Measurements from ENCODE around the gene EMC9.

EMC9 gene

GRCh38 chr14:24119691-24120090, 21.7 kb downstream of the EMC9 start:
- Histone ChIP-seq H3K36me3 (ENCODE audit: insufficient read depth) (no peaks in the 10 kb centered on the region), H2AFZ (ENCODE audit: low read depth) (no peak overlapping the region), H3K27ac (no peak overlapping the region), H4K20me1 (ENCODE audit: insufficient read depth) (no peaks in the 10 kb centered on the region), H3K4me1 (ENCODE audit: low read depth, poor library complexity, severe bottlenecking) (peaks cover 7% of the 10 kb centered on the region), H3K79me2 (ENCODE audit: insufficient read depth, low read depth) (no peaks in the 10 kb centered on the region), H3K9ac (no peak overlapping the region), H3K4me2 (no peak overlapping the region), H3K27me3 (ENCODE audit: insufficient read depth, low read depth) (no peaks in the 10 kb centered on the region), H3K4me3 (IDR thresholded peaks at IDR 0.05; ENCODE audit: insufficient read depth, low read depth, low read length) (no peak overlapping the region)
- TF ChIP-seq CTCF (conservative IDR thresholded peaks at IDR 0.05; ENCODE audit: low read depth, low read length), result no peak

GRCh38 chr14:24117179-24117578, 24.2 kb downstream of the EMC9 start:
- H4K20me1 ChIP-seq (ENCODE audit: insufficient read depth), result no peaks in the 10 kb centered on the region
- H3K79me2 ChIP-seq (ENCODE audit: insufficient read depth, low read depth), result no peaks in the 10 kb centered on the region
- TF ChIP-seq CTCF (conservative IDR thresholded peaks at IDR 0.05; ENCODE audit: low read depth, low read length), result no peak
- no peaks in the 10 kb centered on the region for H3K27me3 ChIP-seq (ENCODE audit: insufficient read depth, low read depth)
- H3K36me3 ChIP-seq (ENCODE audit: insufficient read depth), result no peaks in the 10 kb centered on the region
- no peak overlapping the region for H2AFZ ChIP-seq (ENCODE audit: low read depth)
- H3K27ac ChIP-seq, result no peak overlapping the region
- H3K9ac ChIP-seq, result no peak overlapping the region
- no peak overlapping the region for H3K4me2 ChIP-seq
- peaks cover 7% of the 10 kb centered on the region for H3K4me1 ChIP-seq (ENCODE audit: low read depth, poor library complexity, severe bottlenecking)
- H3K4me3 ChIP-seq (IDR thresholded peaks at IDR 0.05; ENCODE audit: insufficient read depth, low read depth, low read length), result no peak overlapping the region

- H3K27ac ChIP-seq, result no peak overlapping the region
- no peaks in the 10 kb centered on the region for H3K36me3 ChIP-seq (ENCODE audit: insufficient read depth)
- no peaks in the 10 kb centered on the region for H4K20me1 ChIP-seq (ENCODE audit: insufficient read depth)
- peaks cover 7% of the 10 kb centered on the region for H3K4me1 ChIP-seq (ENCODE audit: low read depth, poor library complexity, severe bottlenecking)
- no peaks in the 10 kb centered on the region for H3K79me2 ChIP-seq (ENCODE audit: insufficient read depth, low read depth)
- H3K9ac ChIP-seq, result no peak overlapping the region
- no peak overlapping the region for H2AFZ ChIP-seq (ENCODE audit: low read depth)
- H3K4me3 ChIP-seq (IDR thresholded peaks at IDR 0.05; ENCODE audit: insufficient read depth, low read depth, low read length), result no peak overlapping the region
- H3K27me3 ChIP-seq (ENCODE audit: insufficient read depth, low read depth), result no peaks in the 10 kb centered on the region
- TF ChIP-seq CTCF (conservative IDR thresholded peaks at IDR 0.05; ENCODE audit: low read depth, low read length), result no peak
- peak overlapping the region; percentile 78 for H3K4me2 ChIP-seq
Measured at GRCh38 chr14:24116128-24116814, 25.1 kb downstream of the EMC9 start.

- peak overlapping the region; percentile 78 for H3K4me2 ChIP-seq
- no peak overlapping the region for H3K4me3 ChIP-seq (IDR thresholded peaks at IDR 0.05; ENCODE audit: insufficient read depth, low read depth, low read length)
- peaks cover 13% of the 10 kb centered on the region for H3K4me1 ChIP-seq (ENCODE audit: low read depth, poor library complexity, severe bottlenecking)
- H3K36me3 ChIP-seq (ENCODE audit: insufficient read depth), result no peaks in the 10 kb centered on the region
- no peaks in the 10 kb centered on the region for H3K27me3 ChIP-seq (ENCODE audit: insufficient read depth, low read depth)
- peak overlapping the region; percentile 91; the same call in 1 of the 2 replicates for H3K27ac ChIP-seq
- peak overlapping the region; percentile 63; the same call in 1 of the 2 replicates for H3K9ac ChIP-seq
- peak overlapping the region; percentile 68 for H2AFZ ChIP-seq (ENCODE audit: low read depth)
- no peaks in the 10 kb centered on the region for H4K20me1 ChIP-seq (ENCODE audit: insufficient read depth)
- H3K79me2 ChIP-seq (ENCODE audit: insufficient read depth, low read depth), result no peaks in the 10 kb centered on the region
- no peak for TF ChIP-seq CTCF (conservative IDR thresholded peaks at IDR 0.05; ENCODE audit: low read depth, low read length)
Measured at GRCh38 chr14:24115422-24116127, 25.8 kb downstream of the EMC9 start.
